Upper lobe of right lung (tissue), 1 donor: ENCODE data around the gene NDUFA5. TPM values are rescaled to one million over a fixed set of nuclear protein-coding genes. Genes with fewer than 3 reads are reported as not detected.
"Not testable (repeated sequence)": the region's sequence is repeated elsewhere in the genome, so short reads cannot be mapped to it uniquely, and the experiment has no call there.

Experiments
- ATAC-seq: fragments of 200-7000 bp; cut with Tn5 transposase; one replicate; pipeline ENCODE4 v1.9.1; 2020; ENCODE audit warnings: mild to moderate bottlenecking, moderate library complexity
- DNase-seq: peaks from one replicate; pipeline ENCODE4 v3.0.0-alpha.2; 2020
- H3K27ac ChIP-seq: fragments of 200-600 bp; one replicate; pipeline ENCODE4 v1.8.0; 2022
- H3K27me3 ChIP-seq: fragments of 200-600 bp; one replicate; pipeline ENCODE4 v1.8.0; 2022; ENCODE audit warnings: mild to moderate bottlenecking
- H3K36me3 ChIP-seq: fragments of 200-600 bp; one replicate; pipeline ENCODE4 v1.8.0; 2022
- H3K4me1 ChIP-seq: fragments of 200-600 bp; one replicate; pipeline ENCODE4 v1.8.0; 2022
- H3K4me3 ChIP-seq: fragments of 200-600 bp; one replicate; pipeline ENCODE4 v1.8.0; 2022; ENCODE audit warnings: mild to moderate bottlenecking
- H3K9me3 ChIP-seq: fragments of 200-600 bp; one replicate; pipeline ENCODE4 v1.8.0; 2022
- intact Hi-C: fragments of 100-400 bp; cut with DNase I; formaldehyde crosslinking; loops from one replicate; pipeline ENCODE4 v1.11.0; 2022
- total RNA-seq: library from RNA; stranded (reverse); fragmentation: NEBNext Ultra II Directional; extraction: Animal tissue kit (Norgen Biotek cat#: 25700); gene quantifications from one replicate; pipeline ENCODE4 v1.2.1, GENCODE V29; 2021
- TF ChIP-seq, protein P1 (sequence below): fragments of 200-600 bp; IDR thresholded peaks from one replicate; pipeline ENCODE4 v1.8.0; 2022; ENCODE audit warnings: antibody characterized with exemption
- donor health status: DM: no; HTN: yes; CAD: no; lungs with severe emphysema.

The NDUFA5 gene
- total RNA-seq, 1 donor from 2014 or later, result 67.1 TPM

- Histone ChIP-seq H3K27me3 (no peaks in the 10 kb centered on the region), H3K9me3 (no peaks in the 10 kb centered on the region), H3K4me3 (peak overlapping the region; percentile 86), H3K4me1 (peaks cover 20% of the 10 kb centered on the region), H3K36me3 (peaks cover 16% of the 10 kb centered on the region), H3K27ac (peak overlapping the region; percentile 92)
- TF ChIP-seq, protein P1, sequence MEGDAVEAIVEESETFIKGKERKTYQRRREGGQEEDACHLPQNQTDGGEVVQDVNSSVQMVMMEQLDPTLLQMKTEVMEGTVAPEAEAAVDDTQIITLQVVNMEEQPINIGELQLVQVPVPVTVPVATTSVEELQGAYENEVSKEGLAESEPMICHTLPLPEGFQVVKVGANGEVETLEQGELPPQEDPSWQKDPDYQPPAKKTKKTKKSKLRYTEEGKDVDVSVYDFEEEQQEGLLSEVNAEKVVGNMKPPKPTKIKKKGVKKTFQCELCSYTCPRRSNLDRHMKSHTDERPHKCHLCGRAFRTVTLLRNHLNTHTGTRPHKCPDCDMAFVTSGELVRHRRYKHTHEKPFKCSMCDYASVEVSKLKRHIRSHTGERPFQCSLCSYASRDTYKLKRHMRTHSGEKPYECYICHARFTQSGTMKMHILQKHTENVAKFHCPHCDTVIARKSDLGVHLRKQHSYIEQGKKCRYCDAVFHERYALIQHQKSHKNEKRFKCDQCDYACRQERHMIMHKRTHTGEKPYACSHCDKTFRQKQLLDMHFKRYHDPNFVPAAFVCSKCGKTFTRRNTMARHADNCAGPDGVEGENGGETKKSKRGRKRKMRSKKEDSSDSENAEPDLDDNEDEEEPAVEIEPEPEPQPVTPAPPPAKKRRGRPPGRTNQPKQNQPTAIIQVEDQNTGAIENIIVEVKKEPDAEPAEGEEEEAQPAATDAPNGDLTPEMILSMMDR, result no peak
- ATAC-seq, result no peak
- intact Hi-C loops, result no loop called here
- DNase-seq, result no peak
Observed at GRCh38 chr7:123557016-123557397, 611 bp downstream of the NDUFA5 start.

GRCh38 chr7:123555484-123555883, 2.1 kb downstream of the NDUFA5 start:
- TF ChIP-seq, protein P1, result no peak
- intact Hi-C loops, result no loop called here
- H3K36me3 ChIP-seq, result peaks cover 16% of the 10 kb centered on the region
- H3K4me1 ChIP-seq, result peaks cover 20% of the 10 kb centered on the region
- no peaks in the 10 kb centered on the region for H3K27me3 ChIP-seq
- H3K27ac ChIP-seq, result no peak overlapping the region
- no peaks in the 10 kb centered on the region for H3K9me3 ChIP-seq
- ATAC-seq, result no peak
- no peak for DNase-seq
- no peak overlapping the region for H3K4me3 ChIP-seq

- H3K9me3 ChIP-seq, result no peaks in the 10 kb centered on the region
- no peak for ATAC-seq
- no peak overlapping the region for H3K27ac ChIP-seq
- intact Hi-C loops, result no loop called here
- H3K4me1 ChIP-seq, result peaks cover 20% of the 10 kb centered on the region
- no peak for DNase-seq
- no peak overlapping the region for H3K4me3 ChIP-seq
- H3K36me3 ChIP-seq, result peaks cover 38% of the 10 kb centered on the region
- TF ChIP-seq, protein P1, result no peak
- H3K27me3 ChIP-seq, result no peaks in the 10 kb centered on the region
Observed at GRCh38 chr7:123553159-123553558, 4.5 kb downstream of the NDUFA5 start.

DNA sequence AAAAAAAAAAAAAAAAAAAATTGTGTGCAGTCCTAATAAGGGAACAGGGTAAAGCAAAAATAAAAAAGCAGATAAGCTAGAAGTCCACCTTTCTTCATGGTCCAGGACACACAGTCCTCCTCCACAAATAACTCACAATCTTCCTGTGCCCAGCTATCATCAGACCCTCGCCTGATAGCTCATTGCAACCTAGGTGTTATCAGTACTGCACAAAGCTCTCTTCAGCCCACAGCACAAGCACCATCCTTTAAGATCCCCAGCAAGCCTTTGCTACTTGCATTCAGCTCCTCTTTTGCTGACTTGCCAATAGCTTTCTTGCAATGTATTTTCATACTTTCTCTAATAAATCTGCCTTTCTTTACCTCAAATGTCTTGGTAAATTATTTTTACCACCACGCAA, 5.0 kb downstream of the NDUFA5 start:
- H3K4me1 ChIP-seq, result peaks cover 20% of the 10 kb centered on the region
- H3K27me3 ChIP-seq, result no peaks in the 10 kb centered on the region
- no peak overlapping the region for H3K4me3 ChIP-seq
- H3K36me3 ChIP-seq, result peaks cover 43% of the 10 kb centered on the region
- TF ChIP-seq, protein P1, result no peak
- DNase-seq (no peak), ATAC-seq (no peak)
- no peak overlapping the region for H3K27ac ChIP-seq
- H3K9me3 ChIP-seq, result no peaks in the 10 kb centered on the region
- intact Hi-C loops, result no loop called here

- H3K27ac ChIP-seq, intact Hi-C loops, H3K4me3 ChIP-seq, H3K27me3 ChIP-seq, H3K9me3 ChIP-seq, ATAC-seq, DNase-seq: not testable (repeated sequence)
- Histone ChIP-seq H3K4me1 (peaks cover 20% of the 10 kb centered on the region), H3K36me3 (peaks cover 49% of the 10 kb centered on the region)
Observed at GRCh38 chr7:123552134-123552533, 5.5 kb downstream of the NDUFA5 start.

DNA sequence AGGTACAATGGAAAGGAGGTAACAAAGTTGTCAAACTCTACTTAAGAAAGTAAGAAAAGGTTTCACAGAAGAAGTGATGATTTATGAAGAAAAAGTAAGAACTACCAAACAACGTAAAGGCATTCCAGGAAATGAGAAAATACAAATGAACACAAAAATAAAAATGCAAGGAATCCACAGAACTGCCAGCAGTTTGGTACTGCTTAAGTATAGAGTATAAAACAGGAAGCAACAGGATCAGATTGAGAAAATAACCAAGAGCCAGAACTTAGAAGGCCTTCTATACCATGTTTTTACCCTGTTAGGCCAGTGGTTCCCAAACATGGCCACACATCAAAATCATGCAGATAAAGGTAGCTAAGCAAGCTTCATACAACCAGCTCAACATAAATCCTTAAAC, 9.2 kb downstream of the NDUFA5 start:
- Histone ChIP-seq H3K4me1 (no peaks in the 10 kb centered on the region), H3K9me3 (no peaks in the 10 kb centered on the region), H3K27me3 (no peaks in the 10 kb centered on the region), H3K27ac (no peak overlapping the region), H3K4me3 (no peak overlapping the region), H3K36me3 (peaks cover 42% of the 10 kb centered on the region)
- TF ChIP-seq, protein P1, result no peak
- no peak for ATAC-seq
- no peak for DNase-seq
- intact Hi-C loops, result no loop called here
